Astrocyte (in vitro differentiated cells and primary cell): ENCODE results near the gene SCAND1.

Source experiments
- CTCF ChIP-seq: IDR thresholded peaks from 2 replicates; pipeline ENCODE4 v1.5.1; 2011; ENCODE audit warnings: low read depth, mild to moderate bottlenecking, inconsistent platforms, low read length, moderate library complexity; ENCODE audit not compliant: insufficient read depth
- EZH2 ChIP-seq: IDR thresholded peaks from 2 replicates; pipeline ENCODE4 v1.6.1; 2012; ENCODE audit warnings: mild to moderate bottlenecking, low read length, inconsistent platforms; ENCODE audit not compliant: insufficient read depth

GRCh38 chr20:35994994-35995453 lies 40.7 kb upstream of the SCAND1 start:
- TF ChIP-seq EZH2 (no peak), CTCF (peak; percentile 83)
